H9 (cell line): ENCODE data around the gene PHF21B. TPM values are rescaled to one million over a fixed set of nuclear protein-coding genes. Genes with fewer than 3 reads are reported as not detected.

Experiments used
- DNase-seq: peaks from one replicate; pipeline ENCODE4 v3.0.0-alpha.2; 2017
- H2AFZ ChIP-seq: one replicate; pipeline ENCODE4 v1.6.1; 2013; ENCODE audit warnings: mild to moderate bottlenecking, low read length, control low read depth, moderate library complexity
- H2AK5ac ChIP-seq: 2 replicates; pipeline ENCODE4 v1.6.1; 2013; ENCODE audit warnings: low read length, control low read depth, mixed read lengths; ENCODE audit not compliant: insufficient read length
- H2BK120ac ChIP-seq: one replicate; pipeline ENCODE4 v1.6.1; 2013; ENCODE audit warnings: low read depth, mild to moderate bottlenecking, low read length, control low read depth, inconsistent platforms; ENCODE audit not compliant: poor library complexity, severe bottlenecking
- H2BK12ac ChIP-seq: 2 replicates; pipeline ENCODE4 v1.6.1; 2013; ENCODE audit warnings: low read length, control low read depth, mixed read lengths, low read depth; ENCODE audit not compliant: insufficient read length
- H2BK15ac ChIP-seq: 2 replicates; pipeline ENCODE4 v1.6.1; 2013; ENCODE audit warnings: low read depth, low read length, control low read depth
- H2BK20ac ChIP-seq: one replicate; pipeline ENCODE4 v1.6.1; 2013; ENCODE audit warnings: low read depth, mild to moderate bottlenecking, low read length, control low read depth, inconsistent platforms; ENCODE audit not compliant: poor library complexity, severe bottlenecking
- H2BK5ac ChIP-seq: 2 replicates; pipeline ENCODE4 v1.6.1; 2013; ENCODE audit warnings: low read length, control low read depth, mixed read lengths; ENCODE audit not compliant: insufficient read length
- H3K14ac ChIP-seq: 2 replicates; pipeline ENCODE4 v1.6.1; 2013; ENCODE audit warnings: low read length, control low read depth; ENCODE audit not compliant: insufficient read depth
- H3K18ac ChIP-seq: 2 replicates; pipeline ENCODE4 v1.6.1; 2013; ENCODE audit warnings: low read depth, mild to moderate bottlenecking, mixed read lengths, low read length, control low read depth; ENCODE audit not compliant: insufficient read length
- H3K23ac ChIP-seq: 2 replicates; pipeline ENCODE4 v1.6.1; 2013; ENCODE audit warnings: low read length, control low read depth, mixed read lengths, low read depth; ENCODE audit not compliant: insufficient read length
- H3K23me2 ChIP-seq: 2 replicates; pipeline ENCODE4 v1.6.1; 2013; ENCODE audit warnings: low read depth, mild to moderate bottlenecking, mixed read lengths, low read length, control low read depth; ENCODE audit not compliant: insufficient read length, poor library complexity, severe bottlenecking
- H3K27ac ChIP-seq: 2 replicates; pipeline ENCODE4 v1.5.1; 2013; ENCODE audit warnings: low read length, control low read depth, mixed read lengths, low read depth; ENCODE audit not compliant: insufficient read length
- H3K27me3 ChIP-seq: 2 replicates; pipeline ENCODE4 v1.6.1; 2013; ENCODE audit warnings: low read length, control low read depth, inconsistent platforms; ENCODE audit not compliant: insufficient read depth
- H3K4ac ChIP-seq: 2 replicates; pipeline ENCODE4 v1.6.1; 2013; ENCODE audit warnings: low read depth, mild to moderate bottlenecking, control low read depth, inconsistent platforms, low read length, moderate library complexity
- H3K4me1 ChIP-seq: 2 replicates; pipeline ENCODE4 v1.6.1; 2013; ENCODE audit warnings: low read length, control low read depth, inconsistent platforms; ENCODE audit not compliant: insufficient read depth
- H3K4me2 ChIP-seq: 2 replicates; pipeline ENCODE4 v1.6.1; 2013; ENCODE audit warnings: low read length, control low read depth, mixed read lengths; ENCODE audit not compliant: insufficient read length, insufficient read depth
- H3K56ac ChIP-seq: 2 replicates; pipeline ENCODE4 v1.6.1; 2013; ENCODE audit warnings: low read depth, mild to moderate bottlenecking, mixed read lengths, low read length, control low read depth; ENCODE audit not compliant: insufficient read length
- H3K79me1 ChIP-seq: 2 replicates; pipeline ENCODE4 v1.6.1; 2013; ENCODE audit warnings: low read depth, mild to moderate bottlenecking, moderate library complexity, low read length, control low read depth, inconsistent platforms; ENCODE audit not compliant: insufficient read depth, poor library complexity, severe bottlenecking
- H3K79me2 ChIP-seq: 2 replicates; pipeline ENCODE4 v1.6.1; 2013; ENCODE audit warnings: low read length, control low read depth, inconsistent platforms; ENCODE audit not compliant: insufficient read depth
- H3K9ac ChIP-seq: 2 replicates; pipeline ENCODE4 v1.6.1; 2013; ENCODE audit warnings: low read length, control low read depth, mixed read lengths; ENCODE audit not compliant: insufficient read length; ENCODE audit errors: extremely low read depth
- H3K9me3 ChIP-seq: one replicate; pipeline ENCODE4 v1.6.1; 2013; ENCODE audit warnings: low read depth, low read length, inconsistent platforms; ENCODE audit not compliant: control insufficient read depth
- H3T11ph ChIP-seq: one replicate; pipeline ENCODE4 v1.6.1; 2013; ENCODE audit warnings: mild to moderate bottlenecking, low read length, control low read depth, inconsistent platforms
- H4K20me1 ChIP-seq: one replicate; pipeline ENCODE4 v1.6.1; 2013; ENCODE audit not compliant: control insufficient read depth, insufficient read length, insufficient read depth
- H4K5ac ChIP-seq: 2 replicates; pipeline ENCODE4 v1.6.1; 2013; ENCODE audit warnings: low read depth, mild to moderate bottlenecking, mixed read lengths, low read length, control low read depth; ENCODE audit not compliant: insufficient read length
- H4K8ac ChIP-seq: replicated peaks from 2 replicates; pipeline ENCODE4 v1.6.1; 2013; ENCODE audit warnings: low read length, control low read depth, mixed read lengths, low read depth; ENCODE audit not compliant: insufficient read length
- H4K91ac ChIP-seq: 2 replicates; pipeline ENCODE4 v1.6.1; 2013; ENCODE audit warnings: low read depth, mild to moderate bottlenecking, moderate library complexity, mixed read lengths, low read length, control low read depth; ENCODE audit not compliant: insufficient read length
- H3K27ac Mint-ChIP-seq, 3 experiments: 2 replicates in 2 of 3; 3 replicates in 1 of 3; pipeline ENCODE4 v1.8.0; 2020 to 2021; ENCODE audit warnings: mixed read lengths in 3 of 3, mild to moderate bottlenecking in 1 of 3, moderate library complexity in 1 of 3
- H3K27me3 Mint-ChIP-seq: 2 replicates; pipeline ENCODE4 v1.8.0; 2021; ENCODE audit warnings: low read depth, mild to moderate bottlenecking, moderate library complexity, mixed read lengths
- H3K36me3 Mint-ChIP-seq, 3 experiments: 2 replicates in 2 of 3; 3 replicates in 1 of 3; pipeline ENCODE4 v1.8.0; 2020 to 2021; ENCODE audit warnings: low read depth in 3 of 3, mixed read lengths in 3 of 3; ENCODE audit not compliant: insufficient read depth in 1 of 3
- H3K4me1 Mint-ChIP-seq, 2 experiments: 2 replicates each; pipeline ENCODE4 v1.8.0; 2020; ENCODE audit warnings: mixed read lengths in 2 of 2
- H3K4me3 Mint-ChIP-seq, 2 experiments: 2 replicates in 1 of 2; 3 replicates in 1 of 2; pipeline ENCODE4 v1.8.0; 2020 to 2021; ENCODE audit warnings: mild to moderate bottlenecking in 2 of 2, mixed read lengths in 2 of 2, moderate library complexity in 1 of 2
- H3K9me3 Mint-ChIP-seq, 2 experiments: 2 replicates in 1 of 2; 3 replicates in 1 of 2; pipeline ENCODE4 v1.8.0; 2020; ENCODE audit warnings: mild to moderate bottlenecking in 2 of 2, mixed read lengths in 2 of 2, moderate library complexity in 1 of 2
- WGBS: extraction: QIAGEN DNeasy Blood & Tissue Kit; methylation state at CpG from one replicate; pipeline ENCODE4 v1.1.7; 2013; ENCODE audit warnings: missing lambda C conversion rate, low lambda C conversion rate, mixed read lengths; ENCODE audit not compliant: insufficient read length; ENCODE audit errors: extremely low coverage; 5-methylcytosine and 5-hydroxymethylcytosine counted together
- total RNA-seq: library from RNA; stranded (reverse); gene quantifications from 2 replicates; pipeline ENCODE4 v1.2.1, GENCODE V29; 2021
- TF ChIP-seq, protein P1 (sequence below): fragments of 200-600 bp; sonication (generic); conservative IDR thresholded peaks from 3 replicates; pipeline ENCODE4 v1.8.0; 2021; ENCODE audit warnings: antibody characterized with exemption, mild to moderate bottlenecking

PHF21B gene
- total RNA-seq, 1 experiment from 2014 or later: 60.3 TPM

DNA sequence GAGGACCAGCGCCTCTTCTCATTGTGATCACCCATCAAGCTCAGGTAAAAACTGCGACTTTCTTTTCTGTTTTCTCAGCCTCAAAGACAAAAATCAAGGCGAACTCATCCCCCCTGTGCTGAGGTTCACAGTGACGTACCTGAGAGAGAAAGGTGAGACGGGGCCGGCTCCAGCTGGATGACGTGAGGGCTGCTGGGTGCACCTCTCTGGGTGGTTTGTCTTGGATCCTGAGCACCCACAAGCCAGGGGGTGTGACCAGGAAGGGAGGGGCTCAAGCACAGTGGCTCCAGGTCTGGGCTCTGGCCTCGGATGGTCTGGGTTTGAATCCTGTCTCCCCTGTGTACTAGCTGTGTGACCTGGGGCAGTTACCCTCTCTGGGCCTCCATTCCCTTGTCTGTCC lies 164.6 kb downstream of the PHF21B start:
- Histone ChIP-seq H3K79me1 (no peaks in the 10 kb centered on the region), H3K23me2 (no peaks in the 10 kb centered on the region), H2BK20ac (no peak overlapping the region), H3K9me3 (no peaks in the 10 kb centered on the region), H4K91ac (no peak overlapping the region), H2BK12ac (no peak overlapping the region), H2AFZ (no peak overlapping the region), H3K18ac (no peak overlapping the region), H3K56ac (no peak overlapping the region), H2BK15ac (no peak overlapping the region), H3K4ac (no peak overlapping the region), H3K4me1 (no peaks in the 10 kb centered on the region), H3K79me2 (no peaks in the 10 kb centered on the region), H3T11ph (no peak overlapping the region), H3K14ac (no peak overlapping the region; the same call in 1 of the 2 replicates), H4K5ac (no peak overlapping the region), H2BK120ac (no peak overlapping the region), H3K4me2 (no peak overlapping the region), H3K27me3 (no peaks in the 10 kb centered on the region), H4K8ac (no peak overlapping the region), H3K27ac (no peak overlapping the region), H2AK5ac (no peak overlapping the region), H2BK5ac (no peak overlapping the region), H4K20me1 (no peaks in the 10 kb centered on the region), H3K23ac (no peak overlapping the region), H3K9ac (no peak overlapping the region)
- Mint-ChIP-seq H3K9me3 (peaks cover 0 to 7% of the 10 kb centered on the region in 2 experiments; a peak in 3 of 5 replicates), H3K4me1 (peaks cover 10 to 13% of the 10 kb centered on the region in 2 experiments; a peak in 3 of 4 replicates), H3K27me3 (no peaks in the 10 kb centered on the region; the same call in 1 of the 2 replicates), H3K4me3 (no peak overlapping the region), H3K27ac (no peak overlapping the region), H3K36me3 (peaks cover 15 to 25% (median 18%) of the 10 kb centered on the region in 3 experiments)
- WGBS: no CpG with 5 or more reads among the region's 8 CpGs
- DNase-seq: no peak
- TF ChIP-seq, protein P1, sequence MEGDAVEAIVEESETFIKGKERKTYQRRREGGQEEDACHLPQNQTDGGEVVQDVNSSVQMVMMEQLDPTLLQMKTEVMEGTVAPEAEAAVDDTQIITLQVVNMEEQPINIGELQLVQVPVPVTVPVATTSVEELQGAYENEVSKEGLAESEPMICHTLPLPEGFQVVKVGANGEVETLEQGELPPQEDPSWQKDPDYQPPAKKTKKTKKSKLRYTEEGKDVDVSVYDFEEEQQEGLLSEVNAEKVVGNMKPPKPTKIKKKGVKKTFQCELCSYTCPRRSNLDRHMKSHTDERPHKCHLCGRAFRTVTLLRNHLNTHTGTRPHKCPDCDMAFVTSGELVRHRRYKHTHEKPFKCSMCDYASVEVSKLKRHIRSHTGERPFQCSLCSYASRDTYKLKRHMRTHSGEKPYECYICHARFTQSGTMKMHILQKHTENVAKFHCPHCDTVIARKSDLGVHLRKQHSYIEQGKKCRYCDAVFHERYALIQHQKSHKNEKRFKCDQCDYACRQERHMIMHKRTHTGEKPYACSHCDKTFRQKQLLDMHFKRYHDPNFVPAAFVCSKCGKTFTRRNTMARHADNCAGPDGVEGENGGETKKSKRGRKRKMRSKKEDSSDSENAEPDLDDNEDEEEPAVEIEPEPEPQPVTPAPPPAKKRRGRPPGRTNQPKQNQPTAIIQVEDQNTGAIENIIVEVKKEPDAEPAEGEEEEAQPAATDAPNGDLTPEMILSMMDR: no peak
